ENCODE measurements around the gene MAP3K4.

Gene MAP3K4

DNA sequence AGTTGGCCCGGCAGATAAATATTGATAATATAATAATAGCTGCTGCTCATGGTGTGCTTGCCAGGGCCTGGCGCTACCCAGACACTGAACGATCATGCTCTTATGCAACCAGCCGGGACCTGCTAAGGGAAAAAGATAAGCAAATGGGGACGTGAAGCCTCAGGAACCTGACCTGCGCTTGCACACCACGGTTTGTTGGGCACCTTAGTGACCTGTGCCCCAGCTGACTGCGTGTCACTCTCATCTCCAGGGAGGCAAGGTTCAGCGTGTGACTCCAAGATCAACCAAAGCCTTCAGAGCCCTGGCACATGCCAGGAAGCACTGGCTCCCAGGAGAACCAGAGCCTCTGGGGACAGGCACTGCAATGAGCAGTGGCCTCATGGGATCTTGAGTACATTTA lies 171.2 kb downstream of the MAP3K4 start:
- H3K4me3 ChIP-seq (replicated peaks in 1 of 2; ENCODE audit: low read depth in 2 of 2, low read length in 2 of 2), result no peak overlapping the region
- DNase-seq (ENCODE audit: low read depth in 2 of 2), result no peak
- TF ChIP-seq, protein P1, sequence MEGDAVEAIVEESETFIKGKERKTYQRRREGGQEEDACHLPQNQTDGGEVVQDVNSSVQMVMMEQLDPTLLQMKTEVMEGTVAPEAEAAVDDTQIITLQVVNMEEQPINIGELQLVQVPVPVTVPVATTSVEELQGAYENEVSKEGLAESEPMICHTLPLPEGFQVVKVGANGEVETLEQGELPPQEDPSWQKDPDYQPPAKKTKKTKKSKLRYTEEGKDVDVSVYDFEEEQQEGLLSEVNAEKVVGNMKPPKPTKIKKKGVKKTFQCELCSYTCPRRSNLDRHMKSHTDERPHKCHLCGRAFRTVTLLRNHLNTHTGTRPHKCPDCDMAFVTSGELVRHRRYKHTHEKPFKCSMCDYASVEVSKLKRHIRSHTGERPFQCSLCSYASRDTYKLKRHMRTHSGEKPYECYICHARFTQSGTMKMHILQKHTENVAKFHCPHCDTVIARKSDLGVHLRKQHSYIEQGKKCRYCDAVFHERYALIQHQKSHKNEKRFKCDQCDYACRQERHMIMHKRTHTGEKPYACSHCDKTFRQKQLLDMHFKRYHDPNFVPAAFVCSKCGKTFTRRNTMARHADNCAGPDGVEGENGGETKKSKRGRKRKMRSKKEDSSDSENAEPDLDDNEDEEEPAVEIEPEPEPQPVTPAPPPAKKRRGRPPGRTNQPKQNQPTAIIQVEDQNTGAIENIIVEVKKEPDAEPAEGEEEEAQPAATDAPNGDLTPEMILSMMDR (IDR thresholded peaks at IDR 0.05; ENCODE audit: low read depth, low read length), result no peak

DNA sequence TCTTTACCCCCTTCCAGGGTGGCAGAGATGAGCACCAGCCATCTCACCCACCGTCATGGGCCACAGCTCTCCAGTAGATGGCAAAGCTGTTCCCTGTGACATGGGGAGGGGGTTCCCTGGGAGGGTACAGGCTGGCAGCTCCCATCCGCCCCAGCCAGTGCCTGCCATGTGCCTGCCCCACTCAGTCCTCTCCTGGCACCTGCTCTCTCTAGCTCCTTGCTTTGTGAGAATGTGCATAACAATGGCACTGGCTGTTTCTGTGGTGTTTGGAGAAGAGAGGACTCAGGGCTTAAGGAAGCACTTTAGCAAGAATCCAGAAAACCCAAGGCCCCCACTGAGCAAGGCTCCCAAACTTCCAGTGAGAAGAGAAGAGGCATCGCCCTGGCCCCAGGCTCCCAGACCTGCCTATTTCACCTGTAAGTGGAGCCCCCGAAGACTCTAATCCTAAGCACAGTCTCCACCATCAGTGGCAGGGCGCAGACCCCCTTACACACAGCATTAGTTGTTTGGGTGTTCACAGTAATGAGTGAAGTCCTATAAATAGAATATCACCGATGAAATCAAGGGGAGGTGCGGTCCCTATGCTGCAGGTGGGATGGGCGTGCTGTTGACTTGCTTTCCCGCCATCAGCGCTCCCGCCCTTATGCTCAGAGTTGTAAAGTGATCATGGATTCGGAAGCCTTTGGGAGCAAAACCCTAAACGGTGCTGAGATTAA lies 172.1 kb downstream of the MAP3K4 start:
- no peak for DNase-seq (ENCODE audit: low read depth in 2 of 2)
- TF ChIP-seq, protein P1 (IDR thresholded peaks at IDR 0.05; ENCODE audit: low read depth, low read length), result no peak
- no peak overlapping the region for H3K4me3 ChIP-seq (replicated peaks in 1 of 2; ENCODE audit: low read depth in 2 of 2, low read length in 2 of 2)

DNA sequence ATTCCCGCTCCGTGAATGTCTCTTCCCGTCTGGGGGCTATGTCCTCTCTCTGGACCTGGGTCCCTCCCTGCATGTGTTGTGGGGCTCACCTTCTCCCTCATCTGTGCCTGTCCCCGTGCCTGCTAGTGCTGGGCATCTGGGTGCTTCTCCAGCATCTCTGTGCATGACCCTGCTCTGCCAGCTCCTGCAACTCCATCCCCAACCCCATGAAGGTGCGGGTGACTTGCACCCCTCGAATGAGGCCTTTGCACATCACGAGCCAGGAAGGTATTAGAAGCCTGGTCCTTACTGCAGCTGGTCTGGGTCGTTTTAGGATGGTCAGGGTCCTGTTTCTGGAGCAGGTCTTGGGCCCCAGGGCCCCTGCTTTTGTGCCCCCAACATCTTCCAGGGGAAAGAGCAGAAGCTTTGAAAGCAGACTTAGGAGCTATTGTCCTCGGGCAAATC lies 172.6 kb downstream of the MAP3K4 start:
- no peak overlapping the region for H3K4me3 ChIP-seq (replicated peaks in 1 of 2; ENCODE audit: low read depth in 2 of 2, low read length in 2 of 2)
- DNase-seq (ENCODE audit: low read depth in 2 of 2), result no peak
- TF ChIP-seq, protein P1 (IDR thresholded peaks at IDR 0.05; ENCODE audit: low read depth, low read length), result no peak

DNA sequence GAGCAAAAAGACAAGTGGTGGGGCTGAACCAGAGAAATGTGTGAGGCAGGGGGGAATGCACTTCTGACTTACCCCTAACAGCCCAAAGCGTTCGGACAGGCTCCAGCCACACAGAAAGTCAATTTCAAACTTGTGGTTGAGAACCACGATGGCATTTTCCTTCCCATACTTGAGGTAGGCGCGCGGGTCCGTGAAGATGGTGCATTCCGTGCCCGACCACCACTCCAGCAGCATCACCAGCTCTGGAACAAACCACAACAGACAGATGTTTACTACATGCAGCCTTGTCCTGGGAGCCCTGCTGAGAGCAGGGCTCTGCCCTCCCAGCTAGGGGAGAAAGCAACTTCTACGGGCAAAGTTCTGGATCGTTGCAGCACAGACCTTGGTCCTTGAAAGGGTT lies 174.6 kb downstream of the MAP3K4 start:
- TF ChIP-seq, protein P1 (IDR thresholded peaks at IDR 0.05; ENCODE audit: low read depth, low read length), result no peak
- no peak for DNase-seq (ENCODE audit: low read depth in 2 of 2)
- H3K4me3 ChIP-seq (replicated peaks in 1 of 2; ENCODE audit: low read depth in 2 of 2, low read length in 2 of 2), result no peak overlapping the region

DNA sequence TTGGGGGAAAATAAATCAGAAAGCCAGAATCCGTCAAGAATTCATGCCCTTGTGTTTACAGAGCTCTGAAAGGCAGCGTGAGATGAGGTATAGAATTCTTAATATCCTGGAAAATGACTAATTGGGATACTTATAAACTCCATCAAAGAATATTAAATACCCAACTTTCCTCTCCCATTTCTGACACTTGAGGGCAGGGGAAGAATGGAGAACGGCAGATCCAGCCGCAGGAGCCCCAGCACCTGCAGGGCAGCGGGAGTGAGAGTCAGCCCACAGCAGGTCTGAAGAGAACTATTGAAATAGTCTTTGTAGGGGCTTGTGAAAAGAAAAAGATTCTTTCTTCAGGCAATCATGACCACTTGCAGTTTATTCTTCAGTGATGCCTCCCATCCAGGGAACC lies 175.1 kb downstream of the MAP3K4 start:
- no peak overlapping the region for H3K4me3 ChIP-seq (replicated peaks in 1 of 2; ENCODE audit: low read depth in 2 of 2, low read length in 2 of 2)
- TF ChIP-seq, protein P1 (IDR thresholded peaks at IDR 0.05; ENCODE audit: low read depth, low read length), result no peak
- no peak for DNase-seq (ENCODE audit: low read depth in 2 of 2)
